Dedifferentiated amniotic fluid mesenchymal stem cell (primary cell): ENCODE data around the gene ATP6V1G3.
"Not testable (repeated sequence)": the region's sequence is repeated elsewhere in the genome, so short reads cannot be mapped to it uniquely, and the experiment has no call there.

Experiments used
- DNase-seq: peaks from one replicate; pipeline ENCODE4 v3.0.0-alpha.2; 2016; ENCODE audit errors: extremely low spot score

Gene ATP6V1G3

GRCh38 chr1:198540580-198540979 is at the start of gene ATP6V1G3:
Gene ATP6V1G3 (minus strand): TSS chr1:198540680. CDS start chr1:198540650, 30 bp downstream.
- no peak for DNase-seq

- DNase-seq, result no peak
These were observed 48.4 kb upstream of the ATP6V1G3 start for GRCh38 chr1:198588845-198589244.

- no peak for DNase-seq
These were observed 43.7 kb upstream of the ATP6V1G3 start for GRCh38 chr1:198584163-198584562.

- not testable (repeated sequence) for DNase-seq
These were observed 42.8 kb upstream of the ATP6V1G3 start for GRCh38 chr1:198583209-198583802.

DNA sequence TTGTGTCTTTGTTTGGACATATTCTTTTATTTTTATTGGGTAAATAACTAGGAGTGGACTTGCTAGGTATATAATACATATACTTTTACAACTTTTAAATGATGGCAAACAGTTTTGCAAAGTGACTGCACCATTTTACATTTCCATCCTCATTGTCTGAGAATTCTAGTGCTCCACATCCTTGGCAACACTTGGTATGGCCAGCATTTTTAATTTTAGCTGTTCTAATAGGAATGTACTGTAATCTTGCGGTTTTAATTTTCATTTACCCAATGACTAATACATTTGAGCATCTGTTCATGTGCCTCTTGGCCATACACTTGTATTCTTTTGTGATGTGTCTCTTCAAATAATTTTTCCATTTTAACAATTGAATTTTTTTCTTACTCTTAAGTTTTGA is 37.0 kb upstream of the ATP6V1G3 start:
- DNase-seq, result peak; percentile 67

GRCh38 chr1:198575798-198576641 is 35.5 kb upstream of the ATP6V1G3 start:
- no peak for DNase-seq

- no peak for DNase-seq
These were observed 34.8 kb upstream of the ATP6V1G3 start for GRCh38 chr1:198575292-198575691.

DNA sequence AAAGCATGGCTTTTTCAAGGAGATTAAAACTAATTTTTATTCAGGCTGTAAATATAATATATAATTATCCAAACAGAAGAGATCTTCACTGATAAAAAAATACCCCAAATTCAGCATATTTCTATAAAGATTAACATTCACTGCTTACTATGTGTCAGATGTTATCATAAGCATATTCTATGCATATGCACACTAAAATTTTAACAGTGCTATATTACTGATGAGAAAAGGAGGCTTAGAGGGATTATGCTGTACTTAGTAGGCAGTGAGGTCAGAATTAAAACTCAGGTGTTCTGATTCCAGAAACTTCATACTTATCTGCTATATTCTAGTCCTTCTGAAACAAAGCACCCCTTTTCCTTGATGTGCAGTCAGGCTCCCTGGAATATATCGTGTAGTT is 33.8 kb upstream of the ATP6V1G3 start:
- no peak for DNase-seq

DNA sequence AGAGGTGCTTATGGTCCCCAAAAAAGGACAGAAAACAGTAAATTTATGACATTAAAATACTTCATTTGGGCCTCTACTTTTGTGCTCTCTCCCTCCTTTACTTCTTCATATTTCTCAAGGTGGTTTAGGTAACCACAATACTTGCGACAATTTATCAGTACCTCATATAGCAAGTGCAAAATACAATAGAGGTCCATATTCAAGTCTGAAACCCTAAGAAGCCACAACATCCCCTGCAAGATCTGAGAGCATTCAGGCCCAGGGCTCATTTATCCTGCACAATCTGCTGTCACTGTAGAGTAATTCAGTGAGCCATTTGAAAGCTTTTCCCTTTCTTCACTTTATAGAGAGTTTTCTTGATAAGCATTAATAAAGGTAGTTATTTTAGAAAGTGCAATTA is 24.2 kb upstream of the ATP6V1G3 start:
- no peak for DNase-seq

DNA sequence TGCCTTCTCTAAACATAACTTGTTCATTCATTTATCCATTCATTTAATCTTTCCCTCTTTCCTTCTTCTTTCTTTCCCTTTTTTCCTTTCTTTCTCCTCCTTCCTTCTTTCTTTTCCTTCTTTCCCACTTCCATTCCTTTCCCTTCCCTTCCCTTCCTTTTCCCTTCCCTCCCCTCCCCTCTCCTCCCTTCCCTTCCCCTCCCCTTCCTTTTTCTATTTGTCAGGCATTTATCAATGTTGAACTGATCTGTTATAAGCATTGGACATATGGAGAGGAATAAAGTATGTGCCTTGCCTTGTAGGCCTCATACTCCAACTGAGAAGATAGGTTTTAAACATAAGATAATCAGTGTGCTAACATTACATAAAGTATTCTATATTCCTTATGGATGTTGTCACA is 23.7 kb upstream of the ATP6V1G3 start:
- no peak for DNase-seq

GRCh38 chr1:198563583-198563982 is 23.1 kb upstream of the ATP6V1G3 start:
- DNase-seq, result no peak

DNA sequence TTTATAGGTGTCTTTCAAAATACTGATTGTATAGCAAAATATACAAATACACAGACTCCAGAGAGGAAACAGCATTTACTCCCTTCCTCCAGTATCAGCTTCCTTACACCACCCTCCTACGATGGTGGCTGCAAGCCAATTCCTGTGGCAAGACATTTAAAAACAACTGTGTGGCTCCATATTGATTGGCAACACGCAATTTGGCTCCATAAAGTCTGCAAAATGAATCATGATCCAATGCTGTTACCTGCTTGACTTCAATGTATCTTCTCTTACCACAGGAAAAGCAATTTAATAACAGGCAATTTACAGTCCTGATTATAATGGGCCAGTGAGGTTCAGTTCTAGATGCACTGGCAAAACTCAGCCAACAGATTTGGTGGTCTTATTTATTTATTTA is 19.7 kb upstream of the ATP6V1G3 start:
- no peak for DNase-seq

- no peak for DNase-seq
These were observed 18.9 kb upstream of the ATP6V1G3 start for GRCh38 chr1:198559362-198559761.

DNA sequence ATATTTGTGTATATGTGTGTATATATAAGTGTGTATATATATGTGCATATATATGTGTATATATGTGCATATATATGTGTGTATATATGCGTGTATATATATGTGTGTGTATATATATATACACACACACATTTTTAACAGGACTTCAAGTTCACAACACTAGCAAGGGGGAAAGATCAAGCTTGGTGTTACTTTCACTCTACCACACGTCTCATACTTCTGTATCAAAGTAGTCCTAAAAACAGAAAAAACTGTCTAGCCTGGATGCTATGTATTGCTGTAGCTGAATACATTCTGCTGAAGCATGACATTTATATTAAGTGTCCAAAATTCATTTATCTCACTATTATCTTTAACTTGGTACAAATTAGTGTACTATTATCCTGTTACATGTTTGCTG is 17.9 kb upstream of the ATP6V1G3 start:
- DNase-seq, result no peak

GRCh38 chr1:198556971-198557370 is 16.5 kb upstream of the ATP6V1G3 start:
- no peak for DNase-seq

DNA sequence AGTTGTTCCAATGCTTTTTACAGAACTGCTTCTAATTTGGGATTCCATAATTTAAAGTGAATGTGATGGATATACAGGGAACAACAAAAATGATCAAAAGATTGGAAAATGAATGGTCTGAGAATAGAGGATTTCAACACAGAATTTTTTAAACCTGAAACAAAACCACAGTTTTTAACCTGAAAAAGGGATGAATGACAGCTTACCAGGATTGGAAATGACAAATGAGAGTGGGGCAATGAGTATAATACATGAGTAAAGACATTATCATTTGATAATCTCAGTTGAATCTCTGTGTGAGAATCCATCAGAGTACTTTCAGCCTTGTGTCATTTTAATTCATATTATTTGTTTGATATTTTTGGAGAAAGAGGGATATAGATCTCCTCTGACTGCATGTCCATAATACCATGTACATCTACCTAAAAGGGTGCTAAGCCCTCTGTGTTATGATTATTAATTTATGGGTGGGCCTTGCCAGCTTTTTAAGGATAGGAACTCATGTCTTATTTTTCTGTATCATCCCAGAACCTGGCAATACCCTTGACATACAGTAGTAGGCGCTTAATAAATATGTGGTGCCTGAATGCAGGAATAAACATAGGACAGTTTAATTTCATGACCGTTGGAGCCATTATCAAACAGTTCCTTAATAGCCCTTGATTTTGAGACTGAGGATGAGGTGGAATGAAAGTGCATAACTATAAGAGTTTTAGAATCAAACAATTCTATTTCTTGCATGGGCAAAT is 12.4 kb upstream of the ATP6V1G3 start:
- DNase-seq, result no peak

GRCh38 chr1:198550941-198551524 is 10.6 kb upstream of the ATP6V1G3 start:
- no peak for DNase-seq

GRCh38 chr1:198549866-198550265 is 9.4 kb upstream of the ATP6V1G3 start:
- DNase-seq, result no peak

- DNase-seq, result no peak
These were observed 8.4 kb upstream of the ATP6V1G3 start for GRCh38 chr1:198548890-198549289.

DNA sequence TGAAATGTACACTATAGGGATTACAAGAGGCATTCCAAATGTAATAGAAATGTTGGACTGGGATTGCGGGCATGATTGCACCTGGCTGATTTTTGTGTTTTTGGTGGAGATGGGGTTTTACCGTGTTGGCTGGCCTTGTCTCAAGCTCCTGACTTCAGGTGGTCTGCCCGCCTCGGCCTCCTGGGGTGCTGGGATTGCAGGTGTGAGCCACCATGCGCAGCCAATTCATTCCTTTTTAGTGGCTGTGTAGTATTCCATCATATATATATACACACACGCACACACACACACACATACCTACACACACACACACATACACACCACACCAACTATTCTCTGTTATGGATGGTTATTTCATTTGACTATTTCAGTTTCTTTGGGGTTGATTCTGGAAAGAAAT is 4.7 kb upstream of the ATP6V1G3 start:
- DNase-seq, result no peak

- DNase-seq, result no peak
These were observed 3.8 kb upstream of the ATP6V1G3 start for GRCh38 chr1:198544265-198544664.

DNA sequence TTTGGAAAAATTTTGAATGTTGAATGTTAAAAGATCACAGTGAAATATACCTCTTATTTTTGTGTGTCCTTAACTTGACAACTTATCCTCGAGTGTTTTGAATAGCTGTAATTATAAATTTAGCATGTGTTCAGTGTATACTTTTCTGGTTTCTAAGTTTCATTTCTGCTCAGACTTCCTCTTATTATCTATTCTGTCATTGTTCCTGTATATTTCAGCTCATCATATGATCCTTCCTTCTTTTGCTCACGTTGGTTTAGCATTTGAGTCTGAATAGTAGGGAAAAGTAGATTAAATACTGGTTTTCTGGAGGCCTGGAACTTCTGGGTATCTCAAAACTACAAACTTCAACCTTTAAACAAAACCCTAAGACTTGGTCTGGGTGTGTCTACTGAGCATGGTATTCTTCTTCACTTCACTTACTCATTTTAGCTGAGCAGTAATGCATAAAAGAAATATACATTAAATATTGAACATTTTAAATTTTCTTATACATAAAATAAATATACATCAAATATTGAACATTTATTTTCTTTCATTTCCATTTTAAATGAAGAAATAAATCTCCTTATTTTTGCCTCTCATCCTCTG is 3.3 kb upstream of the ATP6V1G3 start:
- DNase-seq, result no peak
